Adrenal gland (tissue), 12 donors: ENCODE data around the gene ITGBL1. TPM values are rescaled to one million over a fixed set of nuclear protein-coding genes. Genes with fewer than 3 reads are reported as not detected.

ENCODE experiments used
- DNase-seq, 7 donors: peaks; one replicate each; pipeline ENCODE4 v3.0.0-alpha.2; 2019 to 2020
- H3K27ac ChIP-seq, 5 donors: fragments of 200-600 bp; sonication (generic) in 4 of 5; 1 replicate in 3 of 5; 2 replicates in 2 of 5; pipeline versions ENCODE4 v1.5.1 to v1.8.0; 2016 to 2020; ENCODE audit warnings: mild to moderate bottlenecking in 1 of 5
- H3K27me3 ChIP-seq: fragments of 200-600 bp; 2 replicates; pipeline ENCODE4 v1.8.0; 2021
- H3K36me3 ChIP-seq, 2 donors: fragments of 200-600 bp; replicated peaks in 1 of 2; 1 replicate in 1 of 2; 2 replicates in 1 of 2; pipeline versions ENCODE4 v1.5.1 to v1.8.0; 2018 to 2022
- H3K4me1 ChIP-seq, 2 donors: fragments of 200-600 bp; replicated peaks in 1 of 2; 1 replicate in 1 of 2; 2 replicates in 1 of 2; pipeline versions ENCODE4 v1.5.1 to v1.8.0; 2018 to 2021
- H3K4me3 ChIP-seq, 4 donors: fragments of 200-600 bp; sonication (generic) in 3 of 4; one replicate each; pipeline ENCODE4 v1.5.1; 2016 to 2018
- H3K9me3 ChIP-seq, 3 donors: fragments of 200-600 bp; sonication (generic) in 1 of 3; replicated peaks in 1 of 3; 1 replicate in 2 of 3; 2 replicates in 1 of 3; pipeline versions ENCODE4 v1.5.1 to v1.8.0; 2016 to 2021
- CTCF ChIP-seq, 6 experiments: fragments of 450-650 bp in 4 of 6; fragments of 200-600 bp in 2 of 6; sonication (generic) in 1 of 6; IDR thresholded peaks; 1 replicate in 5 of 6; 2 replicates in 1 of 6; pipeline versions ENCODE4 v1.5.1 to v1.8.0; 2016 to 2021; ENCODE audit warnings: antibody characterized with exemption in 6 of 6, mild to moderate bottlenecking in 2 of 6, moderate library complexity in 1 of 6
- POLR2A ChIP-seq, 2 donors: fragments of 450-650 bp; IDR thresholded peaks; one replicate each; pipeline ENCODE4 v1.6.1; 2017; ENCODE audit warnings: antibody characterized with exemption in 2 of 2, mild to moderate bottlenecking in 2 of 2, moderate library complexity in 1 of 2
- WGBS, 4 donors: extraction: QIAGEN DNeasy Blood & Tissue Kit in 2 of 4; methylation state at CpG; one replicate each; pipeline versions ENCODE4 v1.1.5 to v1.1.7; 2013 to 2017; 5-methylcytosine and 5-hydroxymethylcytosine counted together
- intact Hi-C, 2 donors: fragments of 100-400 bp; cut with DNase I; formaldehyde crosslinking; loops; one replicate each; pipeline versions ENCODE4 v1.14.1 to v1.15.0; 2022 to 2023
- polyA plus RNA-seq, 3 donors: library from polyadenylated mRNA; stranded (reverse); fragments of 200-250 nt in 2 of 3; fragments of 350-450 nt in 1 of 3; fragmentation: Illumina TruSeq in 1 of 3; extraction: RNeasy Lipid Tissue Mini Kit (QIAGEN cat#74804) in 1 of 3; gene quantifications; one replicate each; pipeline ENCODE4 v1.2.3, GENCODE V29; 2013 to 2014
- total RNA-seq, 9 donors: library from RNA; depleted of rRNA in 4 of 9; stranded (reverse); fragments of >200 nt in 4 of 9; fragments of 120-200 nt in 1 of 9; fragmentation: NEBNext Ultra II Directional in 1 of 9; extraction: Animal tissue kit (Norgen Biotek cat#: 25700) in 1 of 9; gene quantifications; one replicate each; pipeline versions ENCODE4 v1.1.0 to v1.2.4, GENCODE V29; 2013 to 2023
- donor health status: healthy with polysubstance abuse.
- donor health status: Bipolar disorder and iron deficiency.
- donor health status: DM: yes; HTN: yes; CAD: no.
- donor health status: DM: no; HTN: no; CAD: no.
- donor health status: DM: no; HTN: no; CAD: no.
- donor health status: DM: yes; HTN: yes; CAD: no.

Gene ITGBL1
- total and polyA plus RNA-seq, 12 donors = 1.4 to 8.3 (median 4.8) TPM

GRCh38 chr13:101575581-101575980, 123.1 kb downstream of the ITGBL1 start:
- DNase-seq = no peak
- Histone ChIP-seq H3K27me3 (no peaks in the 10 kb centered on the region), H3K36me3 (no peaks in the 10 kb centered on the region), H3K4me1 (no peaks in the 10 kb centered on the region), H3K9me3 (no peaks in the 10 kb centered on the region), H3K4me3 (no peak overlapping the region), H3K27ac (no peak overlapping the region)
- intact Hi-C loops = no loop called here
- TF ChIP-seq POLR2A (IDR thresholded peaks at IDR 0.05) = no peak

GRCh38 chr13:101576455-101576854, 124.0 kb downstream of the ITGBL1 start:
- Histone ChIP-seq H3K27ac (no peak overlapping the region), H3K27me3 (no peaks in the 10 kb centered on the region), H3K4me1 (no peaks in the 10 kb centered on the region), H3K9me3 (no peaks in the 10 kb centered on the region), H3K4me3 (no peak overlapping the region), H3K36me3 (no peaks in the 10 kb centered on the region)
- TF ChIP-seq CTCF (IDR thresholded peaks at IDR 0.05) (no peak), POLR2A (IDR thresholded peaks at IDR 0.05) (no peak)
- intact Hi-C loops = no loop called here
- 62 to 72% (median 65%) methylated on average over 4 of the region's 4 CpGs for WGBS, 4 donors
- DNase-seq = no peak

GRCh38 chr13:101576977-101577376, 124.5 kb downstream of the ITGBL1 start:
- no peaks in the 10 kb centered on the region for H3K27me3 ChIP-seq
- no peak for TF ChIP-seq POLR2A (IDR thresholded peaks at IDR 0.05)
- TF ChIP-seq CTCF (IDR thresholded peaks at IDR 0.05) = no peak
- intact Hi-C loops = no loop called here
- no peaks in the 10 kb centered on the region for H3K4me1 ChIP-seq
- no peak overlapping the region for H3K27ac ChIP-seq
- no peaks in the 10 kb centered on the region for H3K36me3 ChIP-seq
- DNase-seq = no peak
- H3K4me3 ChIP-seq = no peak overlapping the region
- no peaks in the 10 kb centered on the region for H3K9me3 ChIP-seq

- TF ChIP-seq CTCF (IDR thresholded peaks at IDR 0.05) = no peak
- no peak for TF ChIP-seq POLR2A (IDR thresholded peaks at IDR 0.05)
- Histone ChIP-seq H3K4me3 (no peak overlapping the region), H3K27ac (no peak overlapping the region), H3K36me3 (no peaks in the 10 kb centered on the region), H3K4me1 (no peaks in the 10 kb centered on the region), H3K27me3 (no peaks in the 10 kb centered on the region), H3K9me3 (no peaks in the 10 kb centered on the region)
- no peak for DNase-seq
- intact Hi-C loops = no loop called here
- WGBS, 4 donors = 34 to 53% (median 45%) methylated on average over 4 of the region's 4 CpGs
These were observed 126.9 kb downstream of the ITGBL1 start for GRCh38 chr13:101579281-101579802.

GRCh38 chr13:101584331-101584730, 131.9 kb downstream of the ITGBL1 start:
- no peak for TF ChIP-seq POLR2A (IDR thresholded peaks at IDR 0.05)
- TF ChIP-seq CTCF (IDR thresholded peaks at IDR 0.05) = no peak
- H3K4me3 ChIP-seq = no peak overlapping the region
- intact Hi-C loops = no loop called here

More at GRCh38 chr13:101584331-101584730, 131.9 kb downstream of the ITGBL1 start:
- Histone ChIP-seq H3K9me3 (no peaks in the 10 kb centered on the region), H3K36me3 (no peaks in the 10 kb centered on the region), H3K27ac (no peak overlapping the region), H3K4me1 (no peaks in the 10 kb centered on the region), H3K27me3 (no peaks in the 10 kb centered on the region)
- DNase-seq = no peak
